Testis (tissue), 2 donors: ENCODE results near the gene ANTXR2.

Experiments used
- CTCF ChIP-seq, 3 experiments: fragments of 450-650 bp in 2 of 3; fragments of 200-600 bp in 1 of 3; sonication (generic) in 1 of 3; IDR thresholded peaks; one replicate each; pipeline ENCODE4 v1.5.1; 2016 to 2019; ENCODE audit warnings: antibody characterized with exemption in 3 of 3, mild to moderate bottlenecking in 2 of 3, moderate library complexity in 1 of 3
- POLR2A ChIP-seq: fragments of 450-650 bp; IDR thresholded peaks from one replicate; pipeline ENCODE4 v1.6.1; 2017; ENCODE audit warnings: antibody characterized with exemption, mild to moderate bottlenecking, moderate library complexity

- TF ChIP-seq POLR2A: no peak
- no peak for TF ChIP-seq CTCF (IDR thresholded peaks at IDR 0.05)
Observed at GRCh38 chr4:79900182-79900581, 172.8 kb downstream of the ANTXR2 start.
